Effector memory CD4-positive, alpha-beta T cell (primary cell): ENCODE measurements around the gene BSND.

Source experiments
- DNase-seq, 3 donors: peaks; one replicate each; pipeline ENCODE4 v3.0.0-alpha.2; 2020
- H3K27ac ChIP-seq: 2 replicates; pipeline ENCODE4 v1.7.0; 2013; ENCODE audit warnings: mild to moderate bottlenecking, low read length, moderate library complexity; ENCODE audit not compliant: insufficient read depth, poor library complexity, severe bottlenecking
- H3K27me3 ChIP-seq: replicated peaks from 2 replicates; pipeline ENCODE4 v1.7.0; 2013; ENCODE audit warnings: mild to moderate bottlenecking, low read length; ENCODE audit not compliant: insufficient read depth, control insufficient read depth, poor library complexity, severe bottlenecking
- H3K36me3 ChIP-seq: 2 replicates; pipeline ENCODE4 v1.7.0; 2013; ENCODE audit warnings: mild to moderate bottlenecking, low read length, moderate library complexity; ENCODE audit not compliant: control insufficient read depth, insufficient read depth
- H3K4me1 ChIP-seq: 2 replicates; pipeline ENCODE4 v1.7.0; 2013; ENCODE audit warnings: low read length, mild to moderate bottlenecking; ENCODE audit not compliant: control insufficient read depth, insufficient read depth, poor library complexity, severe bottlenecking
- H3K4me3 ChIP-seq: 2 replicates; pipeline ENCODE4 v1.7.0; 2013; ENCODE audit warnings: low read length, low read depth, mild to moderate bottlenecking; ENCODE audit not compliant: insufficient read depth, poor library complexity, severe bottlenecking
- H3K9me3 ChIP-seq: 2 replicates; pipeline ENCODE4 v1.7.0; 2013; ENCODE audit warnings: mild to moderate bottlenecking, low read length, moderate library complexity; ENCODE audit not compliant: control insufficient read depth

BSND gene

GRCh38 chr1:55060133-55060999, 61.6 kb downstream of the BSND start:
- H3K4me3 ChIP-seq: no peak overlapping the region
- H3K27ac ChIP-seq: no peak overlapping the region
- no peaks in the 10 kb centered on the region for H3K9me3 ChIP-seq
- no peak for DNase-seq
- H3K36me3 ChIP-seq: no peaks in the 10 kb centered on the region
- H3K4me1 ChIP-seq: no peaks in the 10 kb centered on the region
- no peaks in the 10 kb centered on the region for H3K27me3 ChIP-seq

- no peak for DNase-seq
- no peaks in the 10 kb centered on the region for H3K9me3 ChIP-seq
Measured at GRCh38 chr1:55061000-55061705, 62.4 kb downstream of the BSND start.

More at GRCh38 chr1:55061000-55061705, 62.4 kb downstream of the BSND start:
- no peaks in the 10 kb centered on the region for H3K36me3 ChIP-seq
- H3K27me3 ChIP-seq: no peaks in the 10 kb centered on the region
- no peak overlapping the region for H3K27ac ChIP-seq
- no peak overlapping the region for H3K4me3 ChIP-seq
- H3K4me1 ChIP-seq: no peaks in the 10 kb centered on the region
